GM12891 (cell line): ENCODE measurements around the gene WIF1.

Experiments used
- POLR2A ChIP-seq: IDR thresholded peaks from 2 replicates; pipeline ENCODE4 v1.6.1; 2011; ENCODE audit warnings: low read depth, low read length, control low read depth
- POLR2AphosphoS5 ChIP-seq: IDR thresholded peaks from 2 replicates; pipeline ENCODE4 v1.6.1; 2011; ENCODE audit warnings: low read depth, low read length, control low read depth

GRCh38 chr12:65081496-65081895 lies 39.6 kb downstream of the WIF1 start:
- TF ChIP-seq POLR2A, result no peak
- TF ChIP-seq POLR2AphosphoS5, result no peak
